Astrocyte (in vitro differentiated cells and primary cell): Measurements from ENCODE around the gene RAB35. TPM values are rescaled to one million over a fixed set of nuclear protein-coding genes. Genes with fewer than 3 reads are reported as not detected.

Source experiments
- DNase-seq: peaks from one replicate; pipeline ENCODE4 v3.0.0-alpha.2; 2010; ENCODE audit warnings: low read depth
- FAIRE-seq: peaks from 2 replicates; lab custom pipeline; 2011; peaks lifted over from hg19 to GRCh38; lab: Jason Lieb, UNC
- H2AFZ ChIP-seq: 2 replicates; pipeline ENCODE4 v1.6.0; 2012; ENCODE audit warnings: low read depth, low read length, inconsistent platforms
- H3K27ac ChIP-seq: 2 replicates; pipeline ENCODE4 v1.5.1; 2011; ENCODE audit warnings: low read depth, low read length, inconsistent platforms
- H3K27me3 ChIP-seq: 2 replicates; pipeline ENCODE4 v1.6.0; 2011; ENCODE audit warnings: low read length, inconsistent platforms; ENCODE audit not compliant: insufficient read depth
- H3K36me3 ChIP-seq: 2 replicates; pipeline ENCODE4 v1.5.1; 2011; ENCODE audit warnings: low read length, inconsistent platforms; ENCODE audit not compliant: insufficient read depth
- H3K4me1 ChIP-seq: 2 replicates; pipeline ENCODE4 v1.5.1; 2011; ENCODE audit warnings: low read length, inconsistent platforms; ENCODE audit not compliant: insufficient read depth
- H3K4me2 ChIP-seq: 2 replicates; pipeline ENCODE4 v1.6.0; 2012; ENCODE audit warnings: low read length, inconsistent platforms
- H3K4me3 ChIP-seq: 2 replicates; pipeline ENCODE4 v1.5.1; 2011; ENCODE audit warnings: low read depth, mild to moderate bottlenecking, low read length, inconsistent platforms; ENCODE audit not compliant: insufficient read depth
- H3K79me2 ChIP-seq: 2 replicates; pipeline ENCODE4 v1.6.0; 2012; ENCODE audit warnings: mild to moderate bottlenecking, low read length, inconsistent platforms; ENCODE audit not compliant: insufficient read depth
- H3K9ac ChIP-seq: 2 replicates; pipeline ENCODE4 v1.6.0; 2012; ENCODE audit warnings: mild to moderate bottlenecking, low read length, inconsistent platforms
- H3K9me3 ChIP-seq: 2 replicates; pipeline ENCODE4 v1.5.1; 2012; ENCODE audit warnings: low read depth, mild to moderate bottlenecking, low read length, inconsistent platforms; ENCODE audit not compliant: insufficient read depth
- H4K20me1 ChIP-seq: 2 replicates; pipeline ENCODE4 v1.6.0; 2012; ENCODE audit warnings: low read length, inconsistent platforms; ENCODE audit not compliant: insufficient read depth
- H3K27ac Mint-ChIP-seq: one replicate; pipeline ENCODE4 v1.8.0; 2021; ENCODE audit warnings: mild to moderate bottlenecking, mixed read lengths; ENCODE audit not compliant: unreplicated experiment
- H3K27me3 Mint-ChIP-seq: one replicate; pipeline ENCODE4 v1.8.0; 2021; ENCODE audit warnings: low read depth, mixed read lengths; ENCODE audit not compliant: unreplicated experiment
- H3K36me3 Mint-ChIP-seq: one replicate; pipeline ENCODE4 v1.8.0; 2021; ENCODE audit warnings: low read depth, mixed read lengths; ENCODE audit not compliant: unreplicated experiment
- H3K4me1 Mint-ChIP-seq: one replicate; pipeline ENCODE4 v1.8.0; 2021; ENCODE audit warnings: low read depth, mixed read lengths; ENCODE audit not compliant: unreplicated experiment
- H3K4me3 Mint-ChIP-seq: one replicate; pipeline ENCODE4 v1.8.0; 2021; ENCODE audit warnings: mild to moderate bottlenecking, moderate library complexity, mixed read lengths; ENCODE audit not compliant: unreplicated experiment
- H3K9me3 Mint-ChIP-seq: one replicate; pipeline ENCODE4 v1.8.0; 2021; ENCODE audit warnings: mild to moderate bottlenecking, mixed read lengths; ENCODE audit not compliant: unreplicated experiment
- CTCF ChIP-seq: IDR thresholded peaks from 2 replicates; pipeline ENCODE4 v1.5.1; 2011; ENCODE audit warnings: low read depth, mild to moderate bottlenecking, inconsistent platforms, low read length, moderate library complexity; ENCODE audit not compliant: insufficient read depth
- EZH2 ChIP-seq: IDR thresholded peaks from 2 replicates; pipeline ENCODE4 v1.6.1; 2012; ENCODE audit warnings: mild to moderate bottlenecking, low read length, inconsistent platforms; ENCODE audit not compliant: insufficient read depth
- total RNA-seq: library from RNA; stranded (reverse); gene quantifications from 2 replicates; pipeline ENCODE4 v1.2.1, GENCODE V29; 2021

RAB35 gene
- total RNA-seq, 1 donor from 2014 or later: 63.3 TPM

- Histone ChIP-seq H3K4me3 (peak overlapping the region; percentile 95), H4K20me1 (peaks cover 52% of the 10 kb centered on the region), H3K79me2 (peaks cover 60% of the 10 kb centered on the region), H3K9ac (peak overlapping the region; percentile 92), H3K27me3 (no peaks in the 10 kb centered on the region), H3K4me2 (peak overlapping the region; percentile 99), H3K36me3 (no peaks in the 10 kb centered on the region), H3K4me1 (peaks cover 26% of the 10 kb centered on the region), H3K9me3 (no peaks in the 10 kb centered on the region), H3K27ac (peak overlapping the region; percentile 89), H2AFZ (peak overlapping the region; percentile 94)
- Mint-ChIP-seq H3K4me1 (peaks cover 33% of the 10 kb centered on the region), H3K4me3 (peak overlapping the region; percentile 91), H3K36me3 (peaks cover 6% of the 10 kb centered on the region), H3K9me3 (no peaks in the 10 kb centered on the region), H3K27ac (peak overlapping the region; percentile 78), H3K27me3 (no peaks in the 10 kb centered on the region)
- TF ChIP-seq EZH2: no peak
- no peak for TF ChIP-seq CTCF
- DNase-seq (no peak), FAIRE-seq (no peak)
These were observed 469 bp upstream of the RAB35 start for GRCh38 chr12:120116792-120117651.

GRCh38 chr12:120115692-120116440 lies 687 bp downstream of the RAB35 start:
- peaks cover 31% of the 10 kb centered on the region for H3K4me1 Mint-ChIP-seq
- H3K36me3 ChIP-seq: no peaks in the 10 kb centered on the region
- H3K4me1 ChIP-seq: peaks cover 26% of the 10 kb centered on the region
- H4K20me1 ChIP-seq: peaks cover 64% of the 10 kb centered on the region
- H3K36me3 Mint-ChIP-seq: peaks cover 11% of the 10 kb centered on the region
- H3K4me3 Mint-ChIP-seq: peak overlapping the region; percentile 97
- no peak for TF ChIP-seq CTCF
- TF ChIP-seq EZH2: no peak
- peak overlapping the region; percentile 60 for H3K27ac ChIP-seq
- no peaks in the 10 kb centered on the region for H3K9me3 Mint-ChIP-seq
- H3K4me2 ChIP-seq: peak overlapping the region; percentile 99
- peak overlapping the region; percentile 92 for H3K9ac ChIP-seq
- H3K27me3 Mint-ChIP-seq: no peaks in the 10 kb centered on the region
- DNase-seq (no peak), FAIRE-seq (no peak)
- H3K79me2 ChIP-seq: peaks cover 71% of the 10 kb centered on the region
- no peaks in the 10 kb centered on the region for H3K27me3 ChIP-seq
- no peaks in the 10 kb centered on the region for H3K9me3 ChIP-seq
- peak overlapping the region; percentile 96 for H3K27ac Mint-ChIP-seq
- peak overlapping the region; percentile 98 for H3K4me3 ChIP-seq
- peak overlapping the region; percentile 62 for H2AFZ ChIP-seq
